Sigmoid colon (tissue), 7 donors: ENCODE measurements around the gene ATRNL1. TPM values are rescaled to one million over a fixed set of nuclear protein-coding genes. Genes with fewer than 3 reads are reported as not detected.

Experiments
- DNase-seq: peaks from one replicate; pipeline ENCODE4 v3.0.0-alpha.2; 2019
- H3K27ac ChIP-seq, 4 donors: fragments of 200-600 bp; sonication (generic); one replicate each; pipeline ENCODE4 v1.5.1; 2016 to 2019; ENCODE audit warnings: mild to moderate bottlenecking in 1 of 4
- H3K27me3 ChIP-seq, 3 donors: fragments of 200-600 bp; sonication (generic); one replicate each; pipeline ENCODE4 v1.5.1; 2019; ENCODE audit warnings: mild to moderate bottlenecking in 1 of 3
- H3K36me3 ChIP-seq, 4 donors: fragments of 200-600 bp; sonication (generic); one replicate each; pipeline ENCODE4 v1.5.1; 2016 to 2019
- H3K4me1 ChIP-seq, 4 donors: fragments of 200-600 bp; sonication (generic); one replicate each; pipeline ENCODE4 v1.5.1; 2017 to 2019
- H3K4me3 ChIP-seq, 4 donors: fragments of 200-600 bp; sonication (generic); one replicate each; pipeline ENCODE4 v1.5.1; 2017 to 2019; ENCODE audit warnings: mild to moderate bottlenecking in 2 of 4, moderate library complexity in 1 of 4
- H3K9me3 ChIP-seq, 4 donors: fragments of 200-600 bp in 3 of 4; sonication (generic) in 3 of 4; one replicate each; pipeline versions ENCODE4 v1.5.1 to v1.6.1; 2013 to 2019
- EP300 ChIP-seq, 4 donors: sonication (generic); formaldehyde crosslinking; IDR thresholded peaks; one replicate each; pipeline ENCODE4 v1.6.1; 2017; ENCODE audit warnings: antibody characterized with exemption in 4 of 4
- POLR2A ChIP-seq, 2 donors: fragments of 450-650 bp; IDR thresholded peaks; one replicate each; pipeline ENCODE4 v1.6.1; 2016; ENCODE audit warnings: antibody characterized with exemption in 2 of 2, mild to moderate bottlenecking in 2 of 2, moderate library complexity in 2 of 2
- POLR2AphosphoS5 ChIP-seq, 4 donors: sonication (generic); formaldehyde crosslinking; IDR thresholded peaks; one replicate each; pipeline ENCODE4 v1.6.1; 2017; ENCODE audit warnings: antibody characterized with exemption in 4 of 4
- WGBS, 2 donors: extraction: QIAGEN DNeasy Blood & Tissue Kit; methylation state at CpG; one replicate each; pipeline ENCODE4 v1.1.7; 2013; 5-methylcytosine and 5-hydroxymethylcytosine counted together
- intact Hi-C: fragments of 100-400 bp; cut with DNase I; formaldehyde crosslinking; loops from one replicate; pipeline ENCODE4 v1.15.1; 2023
- polyA plus RNA-seq, 3 donors: library from polyadenylated mRNA; stranded (reverse); fragments of 200-250 nt; gene quantifications; one replicate each; pipeline ENCODE4 v1.2.3, GENCODE V29; 2013
- total RNA-seq, 4 donors: library from RNA; depleted of rRNA; stranded (reverse); fragments of >200 nt; gene quantifications; one replicate each; pipeline ENCODE4 v1.1.0, GENCODE V29; 2016
- TF ChIP-seq, protein P1 (sequence below), 4 experiments: fragments of 450-650 bp in 3 of 4; fragments of 200-600 bp in 1 of 4; IDR thresholded peaks; one replicate each; pipeline ENCODE4 v1.5.1; 2016 to 2019; ENCODE audit warnings: antibody characterized with exemption in 4 of 4, mild to moderate bottlenecking in 3 of 4, moderate library complexity in 2 of 4
- donor health status: healthy with polysubstance abuse.
- donor health status: Bipolar disorder and iron deficiency.
- donor health status: healthy.

ATRNL1 gene
- total and polyA plus RNA-seq, 7 donors: 0.57 to 17.3 (median 6.9) TPM; not detected in 1

DNA sequence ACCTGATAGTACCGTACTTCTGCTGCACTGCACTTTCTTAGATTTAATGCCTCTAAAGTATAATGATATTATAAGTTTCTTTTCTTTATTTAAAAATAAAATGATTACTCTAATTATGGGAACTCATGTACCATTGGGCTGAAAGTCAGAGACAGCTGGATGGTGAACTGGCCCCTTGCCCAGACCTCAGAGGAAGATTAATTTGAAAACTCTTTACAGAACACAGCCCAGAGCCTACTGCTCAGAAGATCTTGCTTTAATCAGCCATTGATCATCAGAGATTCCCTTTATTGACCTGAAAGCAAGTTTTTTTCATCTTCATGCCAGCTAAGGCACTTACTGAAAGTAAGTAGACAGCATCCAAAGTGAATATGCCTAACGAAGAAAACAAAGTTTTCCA is 838.1 kb downstream of the ATRNL1 start:
- no peaks in the 10 kb centered on the region for H3K4me1 ChIP-seq
- intact Hi-C loops: no loop called here
- no peaks in the 10 kb centered on the region for H3K9me3 ChIP-seq
- 92 to 98% methylated on average over 2 of the region's 2 CpGs for WGBS, 2 donors
- H3K27ac ChIP-seq: no peak overlapping the region
- no peaks in the 10 kb centered on the region for H3K27me3 ChIP-seq
- H3K4me3 ChIP-seq: no peak overlapping the region
- no peak for DNase-seq
- H3K36me3 ChIP-seq: no peaks in the 10 kb centered on the region
- TF ChIP-seq EP300 (IDR thresholded peaks at IDR 0.05): no peak
- TF ChIP-seq, protein P1, sequence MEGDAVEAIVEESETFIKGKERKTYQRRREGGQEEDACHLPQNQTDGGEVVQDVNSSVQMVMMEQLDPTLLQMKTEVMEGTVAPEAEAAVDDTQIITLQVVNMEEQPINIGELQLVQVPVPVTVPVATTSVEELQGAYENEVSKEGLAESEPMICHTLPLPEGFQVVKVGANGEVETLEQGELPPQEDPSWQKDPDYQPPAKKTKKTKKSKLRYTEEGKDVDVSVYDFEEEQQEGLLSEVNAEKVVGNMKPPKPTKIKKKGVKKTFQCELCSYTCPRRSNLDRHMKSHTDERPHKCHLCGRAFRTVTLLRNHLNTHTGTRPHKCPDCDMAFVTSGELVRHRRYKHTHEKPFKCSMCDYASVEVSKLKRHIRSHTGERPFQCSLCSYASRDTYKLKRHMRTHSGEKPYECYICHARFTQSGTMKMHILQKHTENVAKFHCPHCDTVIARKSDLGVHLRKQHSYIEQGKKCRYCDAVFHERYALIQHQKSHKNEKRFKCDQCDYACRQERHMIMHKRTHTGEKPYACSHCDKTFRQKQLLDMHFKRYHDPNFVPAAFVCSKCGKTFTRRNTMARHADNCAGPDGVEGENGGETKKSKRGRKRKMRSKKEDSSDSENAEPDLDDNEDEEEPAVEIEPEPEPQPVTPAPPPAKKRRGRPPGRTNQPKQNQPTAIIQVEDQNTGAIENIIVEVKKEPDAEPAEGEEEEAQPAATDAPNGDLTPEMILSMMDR (IDR thresholded peaks at IDR 0.05): no peak
- no peak for TF ChIP-seq POLR2A (IDR thresholded peaks at IDR 0.05)
- TF ChIP-seq POLR2AphosphoS5 (IDR thresholded peaks at IDR 0.05): no peak

DNA sequence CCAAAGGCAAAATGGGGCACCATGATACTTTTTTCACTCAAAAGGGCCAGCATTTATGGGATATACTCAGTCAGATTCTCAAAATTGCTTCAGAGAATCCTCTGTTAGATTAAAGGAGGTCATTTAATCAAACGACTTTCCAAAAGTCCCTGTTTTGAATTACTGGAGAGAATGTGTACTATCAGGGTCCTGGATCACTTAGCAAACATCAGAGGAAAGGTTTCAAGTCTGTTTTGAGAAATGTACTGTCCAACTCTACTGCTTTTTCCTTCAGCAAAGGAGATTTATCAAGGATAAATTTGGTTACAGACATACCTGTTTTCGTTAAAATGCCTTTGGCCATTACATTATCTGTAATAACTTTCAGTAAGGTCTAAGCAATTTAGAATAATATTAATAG is 838.9 kb downstream of the ATRNL1 start:
- Histone ChIP-seq H3K36me3 (no peaks in the 10 kb centered on the region), H3K27me3 (no peaks in the 10 kb centered on the region), H3K4me1 (peaks cover 0 to 3% (median under 1%) of the 10 kb centered on the region in 4 donors), H3K27ac (no peak overlapping the region), H3K9me3 (no peaks in the 10 kb centered on the region), H3K4me3 (no peak overlapping the region)
- no peak for TF ChIP-seq EP300 (IDR thresholded peaks at IDR 0.05)
- TF ChIP-seq POLR2A (IDR thresholded peaks at IDR 0.05): no peak
- no peak for TF ChIP-seq POLR2AphosphoS5 (IDR thresholded peaks at IDR 0.05)
- 65 to 80% methylated on average over 2 of the region's 2 CpGs for WGBS, 2 donors
- no peak for DNase-seq
- intact Hi-C loops: no loop called here

DNA sequence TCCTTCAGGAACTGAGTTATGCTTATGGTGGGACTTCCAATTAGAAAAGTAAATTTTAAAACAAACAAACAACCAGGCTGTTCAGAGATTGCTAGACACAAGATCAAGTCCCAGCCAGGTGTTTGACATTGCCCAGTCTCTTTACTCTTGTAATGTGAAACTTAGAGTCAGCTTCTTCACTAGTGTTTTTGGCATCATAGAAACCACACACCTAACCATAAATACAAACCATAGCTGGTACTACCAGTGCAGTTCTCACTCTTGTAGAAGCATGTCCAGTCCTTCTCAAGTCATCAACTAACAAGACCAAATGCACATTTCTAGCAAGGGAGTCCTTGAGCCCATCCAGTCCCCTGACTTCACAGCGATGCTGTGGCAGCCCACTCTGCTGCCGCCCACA is 839.9 kb downstream of the ATRNL1 start:
- no peaks in the 10 kb centered on the region for H3K36me3 ChIP-seq
- no peak overlapping the region for H3K4me3 ChIP-seq
- no peaks in the 10 kb centered on the region for H3K9me3 ChIP-seq
- no peaks in the 10 kb centered on the region for H3K27me3 ChIP-seq
- no peak overlapping the region for H3K27ac ChIP-seq
- WGBS, 2 donors: 96 to 98% methylated on average over 2 of the region's 2 CpGs
- H3K4me1 ChIP-seq: peaks cover 0 to 10% (median 5%) of the 10 kb centered on the region in 4 donors
- DNase-seq: no peak
- no peak for TF ChIP-seq EP300 (IDR thresholded peaks at IDR 0.05)
- TF ChIP-seq POLR2A (IDR thresholded peaks at IDR 0.05): no peak
- TF ChIP-seq, protein P1 (IDR thresholded peaks at IDR 0.05): no peak
- no peak for TF ChIP-seq POLR2AphosphoS5 (IDR thresholded peaks at IDR 0.05)
- intact Hi-C loops: no loop called here

DNA sequence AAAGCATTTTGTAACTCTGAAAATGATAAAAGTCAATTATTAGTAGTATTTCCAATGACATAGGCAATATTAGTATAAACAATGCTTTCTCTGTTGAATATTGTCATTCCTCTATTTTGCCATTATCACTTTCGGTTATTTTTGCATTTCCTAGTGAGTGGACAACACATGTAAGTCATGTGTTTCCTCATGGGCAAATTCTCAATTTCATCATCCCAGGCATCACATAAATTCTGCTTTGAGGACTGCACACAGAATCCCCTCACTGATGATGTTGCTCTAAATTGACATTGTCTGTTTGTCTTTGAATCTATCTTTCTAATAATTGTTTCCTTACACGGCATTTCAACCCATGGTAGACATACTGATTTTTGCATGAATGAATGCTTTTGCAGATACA is 842.6 kb downstream of the ATRNL1 start:
- no peaks in the 10 kb centered on the region for H3K27me3 ChIP-seq
- peaks cover 0 to 10% (median 5%) of the 10 kb centered on the region in 4 donors for H3K4me1 ChIP-seq
- intact Hi-C loops: no loop called here
- no peaks in the 10 kb centered on the region for H3K36me3 ChIP-seq
- TF ChIP-seq, protein P1 (IDR thresholded peaks at IDR 0.05): no peak
- TF ChIP-seq POLR2AphosphoS5 (IDR thresholded peaks at IDR 0.05) (no peak), EP300 (IDR thresholded peaks at IDR 0.05) (no peak), POLR2A (IDR thresholded peaks at IDR 0.05) (no peak)
- H3K9me3 ChIP-seq: no peaks in the 10 kb centered on the region
- no peak for DNase-seq
- no peak overlapping the region for H3K4me3 ChIP-seq
- H3K27ac ChIP-seq: no peak overlapping the region
- WGBS, 2 donors: 87 to 92% methylated on average over 2 of the region's 2 CpGs

DNA sequence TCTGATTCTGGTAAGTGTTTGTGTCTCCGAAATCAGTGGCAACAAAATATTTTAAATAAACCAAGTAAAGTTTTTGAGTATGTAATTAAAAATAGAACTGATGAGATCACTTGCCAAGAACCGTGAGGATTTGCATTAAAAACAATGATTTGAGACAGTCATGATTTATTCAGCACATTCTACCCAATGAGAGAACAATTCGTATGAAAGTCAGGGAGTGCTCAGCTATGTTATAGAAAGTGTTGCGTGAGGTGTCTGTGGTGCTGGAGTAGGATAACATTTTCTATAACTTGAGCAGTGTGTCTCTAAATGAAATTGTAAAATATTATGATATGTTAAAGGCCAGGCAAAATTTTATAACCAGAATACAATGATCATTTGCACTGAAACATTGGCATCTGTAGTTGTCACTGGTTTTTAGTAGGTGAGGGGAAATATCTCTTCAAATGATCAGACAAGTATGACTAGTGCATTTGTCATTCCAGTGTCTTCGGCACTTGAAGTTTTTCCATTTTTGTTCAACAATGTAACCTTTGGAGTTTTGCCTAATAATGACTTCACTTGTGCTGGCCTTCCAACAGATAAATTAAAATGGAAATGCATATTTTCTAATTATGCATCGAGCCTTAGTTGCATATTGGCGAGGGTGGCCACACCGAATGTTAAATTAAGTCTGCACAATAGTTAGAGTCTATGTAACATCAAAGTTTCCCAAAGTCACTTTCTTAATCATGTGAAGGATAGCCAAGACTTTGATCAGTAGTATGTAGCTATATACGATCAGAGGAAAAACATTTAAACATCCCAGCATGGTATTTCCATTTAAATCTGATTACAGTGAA is 844.0 kb downstream of the ATRNL1 start:
- H3K9me3 ChIP-seq: no peaks in the 10 kb centered on the region
- intact Hi-C loops: no loop called here
- H3K4me3 ChIP-seq: no peak overlapping the region
- H3K36me3 ChIP-seq: no peaks in the 10 kb centered on the region
- H3K27ac ChIP-seq: no peak overlapping the region
- no peak for DNase-seq
- H3K27me3 ChIP-seq: no peaks in the 10 kb centered on the region
- TF ChIP-seq, protein P1 (IDR thresholded peaks at IDR 0.05): no peak
- TF ChIP-seq EP300 (IDR thresholded peaks at IDR 0.05) (no peak), POLR2AphosphoS5 (IDR thresholded peaks at IDR 0.05) (no peak), POLR2A (IDR thresholded peaks at IDR 0.05) (no peak)
- 38 to 66% methylated on average over 9 of the region's 9 CpGs for WGBS, 2 donors
- H3K4me1 ChIP-seq: peaks cover 0 to 17% (median 11%) of the 10 kb centered on the region in 4 donors
